Measurements from ENCODE around the gene DNAJC13.

Gene DNAJC13

DNA sequence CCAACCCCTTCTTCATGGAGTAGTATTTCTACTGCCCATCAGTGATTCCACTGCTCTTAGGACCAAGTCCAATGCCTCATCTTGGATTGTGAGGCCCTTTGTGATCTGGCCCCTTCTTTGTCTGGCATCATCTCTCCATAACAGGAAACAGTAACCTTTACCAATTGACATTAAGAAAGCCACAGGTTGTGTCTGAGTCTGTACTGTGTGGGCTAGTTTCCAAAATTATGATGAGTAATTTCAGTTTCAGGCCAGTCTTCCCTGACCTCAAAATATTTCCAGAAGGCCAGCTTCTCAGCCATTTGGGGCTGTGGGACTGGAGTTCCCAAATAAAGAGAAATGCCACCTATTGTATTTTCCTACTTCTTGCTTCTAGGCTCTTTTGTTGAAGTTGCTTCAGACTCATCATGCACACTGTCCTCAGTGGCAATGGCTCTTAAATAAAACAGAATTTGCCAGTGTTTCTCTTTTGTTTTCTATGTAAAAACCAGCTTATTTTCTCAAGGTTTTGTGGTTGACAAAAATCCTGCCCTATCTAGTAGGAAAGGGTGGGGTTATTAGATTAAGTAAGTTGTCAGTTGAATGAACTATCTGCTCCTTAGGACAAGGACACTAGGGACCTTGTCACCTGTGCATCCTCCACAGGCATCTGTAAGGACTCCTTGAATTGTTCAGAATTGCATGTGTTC, 132.7 kb downstream of the DNAJC13 start:
- no peak for DNase-seq (ENCODE audit: low spot score)
- no peak overlapping the region for H3K4me2 ChIP-seq (ENCODE audit: insufficient read depth, low read length, poor library complexity, severe bottlenecking)
- H3K23ac ChIP-seq (ENCODE audit: low read depth, low read length, poor library complexity): no peak overlapping the region
- H3K9me3 ChIP-seq (replicated peaks in 1 of 2; ENCODE audit: control insufficient read depth in 2 of 2, insufficient read depth in 1 of 2, low read depth in 1 of 2, low read length in 2 of 2): peaks cover 0 to 6% of the 10 kb centered on the region in 2 donors
- no peaks in the 10 kb centered on the region for H3K36me3 ChIP-seq (replicated peaks in 1 of 2; ENCODE audit: control insufficient read depth in 2 of 2, insufficient read depth in 2 of 2, low read length in 2 of 2)
- no peak overlapping the region for H2BK5ac ChIP-seq (ENCODE audit: low read length)
- no peak overlapping the region for H2BK12ac ChIP-seq (ENCODE audit: low read length)
- no peak overlapping the region for H3K27ac ChIP-seq (replicated peaks; ENCODE audit: low read length)
- H3K79me1 ChIP-seq (ENCODE audit: low read depth, low read length): no peaks in the 10 kb centered on the region
- no peak overlapping the region for H3K9ac ChIP-seq (ENCODE audit: low read depth, low read length, poor library complexity)
- H4K91ac ChIP-seq (ENCODE audit: low read depth, low read length, poor library complexity): no peak overlapping the region
- H3K4me3 ChIP-seq (ENCODE audit: low read length in 2 of 2): no peak overlapping the region
- H3K4me1 ChIP-seq (ENCODE audit: control insufficient read depth in 2 of 2, insufficient read depth in 1 of 2, low read depth in 1 of 2, low read length in 2 of 2): no peaks in the 10 kb centered on the region
- H3K4ac ChIP-seq (ENCODE audit: low read length): no peak overlapping the region
- no peak overlapping the region for H2AK5ac ChIP-seq (ENCODE audit: low read depth, low read length)
- no peak overlapping the region for H4K8ac ChIP-seq (ENCODE audit: low read depth, low read length)
- H3K14ac ChIP-seq (ENCODE audit: low read length): no peak overlapping the region
- H2BK120ac ChIP-seq (ENCODE audit: low read depth, low read length): no peak overlapping the region
- no peak overlapping the region for H2AFZ ChIP-seq (ENCODE audit: low read length)
- H3K27me3 ChIP-seq (ENCODE audit: control insufficient read depth in 3 of 3, insufficient read depth in 3 of 3, low read depth in 1 of 3, low read length in 3 of 3): no peaks in the 10 kb centered on the region
- no peak overlapping the region for H2BK15ac ChIP-seq (ENCODE audit: low read length)
- H3K18ac ChIP-seq (ENCODE audit: low read length): no peak overlapping the region

DNA sequence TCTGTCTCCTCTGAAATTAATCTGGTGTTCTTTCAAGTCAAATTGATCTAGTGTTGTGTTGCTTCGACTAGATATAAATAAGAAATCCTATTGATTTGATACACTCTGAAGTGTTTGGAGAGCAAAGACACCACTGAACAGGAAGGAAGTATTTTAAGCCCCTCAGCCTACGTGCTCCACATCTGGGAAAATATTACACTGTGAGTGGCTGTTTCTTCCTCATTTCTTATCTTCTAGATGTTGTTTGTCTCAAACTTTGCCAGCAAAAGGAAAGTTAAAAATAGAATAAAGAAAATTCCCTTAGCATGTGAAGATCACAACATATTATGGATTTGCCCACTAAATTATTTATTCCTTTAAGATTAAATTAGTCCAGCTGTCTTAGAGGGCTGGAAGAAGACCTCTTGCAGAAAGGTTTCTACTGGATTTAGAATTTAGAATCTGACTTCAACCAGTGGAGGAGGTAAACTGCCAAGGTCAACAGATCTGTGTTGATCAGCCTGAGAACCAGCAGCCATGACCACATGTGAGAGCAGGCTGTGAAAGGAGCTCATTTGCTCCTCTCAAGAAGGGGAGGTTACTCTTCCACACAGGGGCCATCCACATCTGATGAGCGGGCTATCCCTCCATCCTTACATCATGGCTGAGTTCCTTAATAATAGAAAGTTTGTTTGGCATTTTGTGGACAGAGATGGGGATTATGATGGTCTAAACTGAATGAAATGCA, 133.4 kb downstream of the DNAJC13 start:
- H2BK12ac ChIP-seq (ENCODE audit: low read length): no peak overlapping the region
- H2BK120ac ChIP-seq (ENCODE audit: low read depth, low read length): no peak overlapping the region
- no peak overlapping the region for H3K4ac ChIP-seq (ENCODE audit: low read length)
- no CpG with 5 or more reads among the region's 3 CpGs for WGBS, 2 donors (ENCODE audit: extremely low coverage in 2 of 2, insufficient read length in 2 of 2, insufficient replicate concordance in 1 of 2)
- H3K9me3 ChIP-seq (replicated peaks in 1 of 2; ENCODE audit: control insufficient read depth in 2 of 2, insufficient read depth in 1 of 2, low read depth in 1 of 2, low read length in 2 of 2): peaks cover 0 to 6% of the 10 kb centered on the region in 2 donors
- no peaks in the 10 kb centered on the region for H3K4me1 ChIP-seq (ENCODE audit: control insufficient read depth in 2 of 2, insufficient read depth in 1 of 2, low read depth in 1 of 2, low read length in 2 of 2)
- no peaks in the 10 kb centered on the region for H3K27me3 ChIP-seq (ENCODE audit: control insufficient read depth in 3 of 3, insufficient read depth in 3 of 3, low read depth in 1 of 3, low read length in 3 of 3)
- no peak overlapping the region for H3K18ac ChIP-seq (ENCODE audit: low read length)
- H2AFZ ChIP-seq (ENCODE audit: low read length): no peak overlapping the region
- no peak overlapping the region for H4K91ac ChIP-seq (ENCODE audit: low read depth, low read length, poor library complexity)
- no peak overlapping the region for H3K4me3 ChIP-seq (ENCODE audit: low read length in 2 of 2)
- H3K14ac ChIP-seq (ENCODE audit: low read length): no peak overlapping the region
- H2BK15ac ChIP-seq (ENCODE audit: low read length): no peak overlapping the region
- H3K9ac ChIP-seq (ENCODE audit: low read depth, low read length, poor library complexity): no peak overlapping the region
- no peak overlapping the region for H3K27ac ChIP-seq (replicated peaks; ENCODE audit: low read length)
- no peaks in the 10 kb centered on the region for H3K36me3 ChIP-seq (replicated peaks in 1 of 2; ENCODE audit: control insufficient read depth in 2 of 2, insufficient read depth in 2 of 2, low read length in 2 of 2)
- H2AK5ac ChIP-seq (ENCODE audit: low read depth, low read length): no peak overlapping the region
- H3K79me1 ChIP-seq (ENCODE audit: low read depth, low read length): no peaks in the 10 kb centered on the region
- no peak overlapping the region for H4K8ac ChIP-seq (ENCODE audit: low read depth, low read length)
- no peak overlapping the region for H3K23ac ChIP-seq (ENCODE audit: low read depth, low read length, poor library complexity)
- H3K4me2 ChIP-seq (ENCODE audit: insufficient read depth, low read length, poor library complexity, severe bottlenecking): no peak overlapping the region
- H2BK5ac ChIP-seq (ENCODE audit: low read length): no peak overlapping the region
- no peak for DNase-seq (ENCODE audit: low spot score)

DNA sequence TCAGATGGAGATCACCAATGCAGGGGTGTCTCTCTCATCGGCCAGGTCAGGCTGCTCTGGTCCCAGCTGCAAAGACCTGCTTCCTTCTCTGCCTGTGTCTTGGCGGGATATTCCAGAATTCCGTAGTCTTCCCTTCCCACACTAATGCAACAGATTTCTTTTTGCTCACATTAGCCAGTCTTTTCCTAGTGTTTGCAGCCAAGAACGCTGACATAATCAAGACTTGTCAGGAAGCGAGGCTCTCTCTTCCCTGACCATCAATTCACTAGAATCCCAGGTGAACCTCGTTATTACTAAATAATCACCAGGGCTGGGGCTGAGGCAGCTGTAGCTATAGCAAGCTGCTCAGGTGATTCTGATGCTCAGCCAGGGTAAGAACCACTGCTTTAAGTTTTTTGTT, 136.5 kb downstream of the DNAJC13 start:
- no peak for DNase-seq (ENCODE audit: low spot score)
- no peak overlapping the region for H2AK5ac ChIP-seq (ENCODE audit: low read depth, low read length)
- H3K4me1 ChIP-seq (ENCODE audit: control insufficient read depth in 2 of 2, insufficient read depth in 1 of 2, low read depth in 1 of 2, low read length in 2 of 2): no peaks in the 10 kb centered on the region
- no peak overlapping the region for H3K14ac ChIP-seq (ENCODE audit: low read length)
- no peak overlapping the region for H3K4ac ChIP-seq (ENCODE audit: low read length)
- H3K27ac ChIP-seq (replicated peaks; ENCODE audit: low read length): no peak overlapping the region
- H2BK12ac ChIP-seq (ENCODE audit: low read length): no peak overlapping the region
- no peak overlapping the region for H2BK120ac ChIP-seq (ENCODE audit: low read depth, low read length)
- no peaks in the 10 kb centered on the region for H3K9me3 ChIP-seq (replicated peaks in 1 of 2; ENCODE audit: control insufficient read depth in 2 of 2, insufficient read depth in 1 of 2, low read depth in 1 of 2, low read length in 2 of 2)
- no peak overlapping the region for H3K9ac ChIP-seq (ENCODE audit: low read depth, low read length, poor library complexity)
- no CpG with 5 or more reads among the region's 6 CpGs for WGBS, 2 donors (ENCODE audit: extremely low coverage in 2 of 2, insufficient read length in 2 of 2, insufficient replicate concordance in 1 of 2)
- H4K8ac ChIP-seq (ENCODE audit: low read depth, low read length): no peak overlapping the region
- H2BK5ac ChIP-seq (ENCODE audit: low read length): no peak overlapping the region
- H2BK15ac ChIP-seq (ENCODE audit: low read length): no peak overlapping the region
- H3K18ac ChIP-seq (ENCODE audit: low read length): no peak overlapping the region
- H4K91ac ChIP-seq (ENCODE audit: low read depth, low read length, poor library complexity): no peak overlapping the region
- no peak overlapping the region for H3K4me3 ChIP-seq (ENCODE audit: low read length in 2 of 2)
- H2AFZ ChIP-seq (ENCODE audit: low read length): no peak overlapping the region
- H3K23ac ChIP-seq (ENCODE audit: low read depth, low read length, poor library complexity): no peak overlapping the region
- H3K4me2 ChIP-seq (ENCODE audit: insufficient read depth, low read length, poor library complexity, severe bottlenecking): no peak overlapping the region
- H3K27me3 ChIP-seq (ENCODE audit: control insufficient read depth in 3 of 3, insufficient read depth in 3 of 3, low read depth in 1 of 3, low read length in 3 of 3): no peaks in the 10 kb centered on the region
- peaks cover 0 to 15% of the 10 kb centered on the region in 2 donors for H3K36me3 ChIP-seq (replicated peaks in 1 of 2; ENCODE audit: control insufficient read depth in 2 of 2, insufficient read depth in 2 of 2, low read length in 2 of 2)
- no peaks in the 10 kb centered on the region for H3K79me1 ChIP-seq (ENCODE audit: low read depth, low read length)

DNA sequence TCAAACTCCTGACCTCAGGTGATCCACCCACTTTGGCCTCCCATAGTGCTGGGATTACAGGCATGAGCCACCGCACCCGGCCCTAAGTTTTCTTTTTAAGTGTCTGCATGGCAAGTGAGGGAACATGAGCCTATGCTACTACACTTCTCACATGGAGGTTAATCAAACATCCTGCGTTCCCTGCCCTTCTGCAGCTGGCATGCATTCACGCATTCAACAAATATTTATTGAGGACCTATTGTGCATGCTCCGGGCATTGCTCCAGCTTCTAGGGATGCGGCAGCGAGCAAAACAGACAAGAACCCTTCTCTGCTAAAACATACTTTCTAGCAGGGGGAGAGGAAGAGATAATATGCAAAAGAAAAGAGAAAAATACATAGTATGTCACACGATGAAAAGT, 137.1 kb downstream of the DNAJC13 start:
- no peak overlapping the region for H3K14ac ChIP-seq (ENCODE audit: low read length)
- H2BK12ac ChIP-seq (ENCODE audit: low read length): no peak overlapping the region
- no peak for DNase-seq (ENCODE audit: low spot score)
- no peaks in the 10 kb centered on the region for H3K4me1 ChIP-seq (ENCODE audit: control insufficient read depth in 2 of 2, insufficient read depth in 1 of 2, low read depth in 1 of 2, low read length in 2 of 2)
- H3K27me3 ChIP-seq (ENCODE audit: control insufficient read depth in 3 of 3, insufficient read depth in 3 of 3, low read depth in 1 of 3, low read length in 3 of 3): no peaks in the 10 kb centered on the region
- H2BK120ac ChIP-seq (ENCODE audit: low read depth, low read length): no peak overlapping the region
- no peak overlapping the region for H4K91ac ChIP-seq (ENCODE audit: low read depth, low read length, poor library complexity)
- no peak overlapping the region for H3K4ac ChIP-seq (ENCODE audit: low read length)
- H3K79me1 ChIP-seq (ENCODE audit: low read depth, low read length): no peaks in the 10 kb centered on the region
- no peaks in the 10 kb centered on the region for H3K9me3 ChIP-seq (replicated peaks in 1 of 2; ENCODE audit: control insufficient read depth in 2 of 2, insufficient read depth in 1 of 2, low read depth in 1 of 2, low read length in 2 of 2)
- H3K23ac ChIP-seq (ENCODE audit: low read depth, low read length, poor library complexity): no peak overlapping the region
- no peak overlapping the region for H2BK15ac ChIP-seq (ENCODE audit: low read length)
- no peak overlapping the region for H4K8ac ChIP-seq (ENCODE audit: low read depth, low read length)
- H2AK5ac ChIP-seq (ENCODE audit: low read depth, low read length): no peak overlapping the region
- H3K27ac ChIP-seq (replicated peaks; ENCODE audit: low read length): no peak overlapping the region
- H3K4me2 ChIP-seq (ENCODE audit: insufficient read depth, low read length, poor library complexity, severe bottlenecking): no peak overlapping the region
- no peak overlapping the region for H3K9ac ChIP-seq (ENCODE audit: low read depth, low read length, poor library complexity)
- H2BK5ac ChIP-seq (ENCODE audit: low read length): no peak overlapping the region
- H2AFZ ChIP-seq (ENCODE audit: low read length): no peak overlapping the region
- H3K18ac ChIP-seq (ENCODE audit: low read length): no peak overlapping the region
- peaks cover 0 to 16% of the 10 kb centered on the region in 2 donors for H3K36me3 ChIP-seq (replicated peaks in 1 of 2; ENCODE audit: control insufficient read depth in 2 of 2, insufficient read depth in 2 of 2, low read length in 2 of 2)
- WGBS, 2 donors (ENCODE audit: extremely low coverage in 2 of 2, insufficient read length in 2 of 2, insufficient replicate concordance in 1 of 2): no CpG with 5 or more reads among the region's 8 CpGs
- H3K4me3 ChIP-seq (ENCODE audit: low read length in 2 of 2): no peak overlapping the region

Measured in neuronal stem cell (in vitro differentiated cells).